HG03558 (cell line): ENCODE results near the gene CATSPERB.
"Not testable (repeated sequence)": the region's sequence is repeated elsewhere in the genome, so short reads cannot be mapped to it uniquely, and the experiment has no call there.

Experiments used
- ATAC-seq: cut with Tn5 transposase; IDR thresholded peaks from one replicate; pipeline ENCODE4 v1.9.1; 2021; ENCODE audit warnings: moderate number of reproducible peaks; ENCODE audit not compliant: unreplicated experiment; ENCODE audit errors: extremely low read depth

Gene CATSPERB

DNA sequence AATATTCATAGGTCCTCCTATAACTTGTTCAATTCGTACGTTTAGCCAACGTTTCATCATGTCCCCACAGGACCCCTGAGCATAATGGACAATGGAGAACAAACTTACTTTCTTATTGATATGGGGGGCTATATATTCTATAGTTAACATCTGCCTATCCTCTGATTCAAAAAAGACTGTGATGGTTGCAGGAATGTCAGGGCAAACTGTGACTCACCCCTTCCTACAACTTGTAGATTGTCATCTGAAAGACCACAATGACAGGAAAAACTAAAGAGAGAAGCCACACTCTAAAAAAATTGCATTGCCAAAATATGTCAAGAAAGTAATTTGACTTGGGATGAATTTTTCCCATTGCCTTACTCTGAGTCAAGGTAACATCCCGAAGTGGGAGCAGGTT lies 50.8 kb downstream of the CATSPERB start:
- ATAC-seq: no peak

DNA sequence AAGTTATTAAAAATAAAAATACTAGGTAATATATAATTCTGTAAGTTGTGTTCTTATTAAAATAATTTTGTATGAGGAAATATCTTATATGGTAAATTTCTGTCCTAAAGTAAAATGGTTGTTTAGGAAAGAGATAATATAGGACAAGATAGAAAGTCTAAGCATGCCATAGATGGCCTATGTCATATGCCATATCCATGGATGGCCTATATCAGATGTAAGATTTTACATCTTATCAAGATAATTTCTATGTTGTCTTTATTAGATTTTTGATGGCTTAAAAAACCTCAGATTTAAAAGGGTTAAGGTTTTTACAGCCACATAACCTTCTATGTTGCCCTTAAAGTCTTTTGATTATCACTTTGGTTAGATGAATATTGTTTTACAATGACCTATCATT lies 52.6 kb downstream of the CATSPERB start:
- no peak for ATAC-seq

DNA sequence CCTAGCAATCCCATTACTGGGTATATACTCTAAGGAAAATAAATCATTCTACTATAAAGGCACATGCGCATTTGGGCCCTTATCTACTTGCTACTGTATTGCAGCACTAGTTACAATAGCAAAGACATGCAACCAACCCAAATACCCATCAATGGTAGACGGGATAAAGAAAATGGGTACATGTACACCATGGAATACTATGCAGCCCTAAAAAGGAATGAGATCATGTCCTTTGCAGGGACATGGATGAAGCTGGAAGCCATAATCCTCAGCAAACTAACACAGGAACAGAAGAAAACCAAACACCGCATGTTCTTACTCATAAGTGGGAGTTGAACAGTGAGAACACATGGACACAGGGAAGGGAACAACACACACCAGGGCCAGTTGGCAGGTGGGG lies 54.2 kb downstream of the CATSPERB start:
- not testable (repeated sequence) for ATAC-seq

DNA sequence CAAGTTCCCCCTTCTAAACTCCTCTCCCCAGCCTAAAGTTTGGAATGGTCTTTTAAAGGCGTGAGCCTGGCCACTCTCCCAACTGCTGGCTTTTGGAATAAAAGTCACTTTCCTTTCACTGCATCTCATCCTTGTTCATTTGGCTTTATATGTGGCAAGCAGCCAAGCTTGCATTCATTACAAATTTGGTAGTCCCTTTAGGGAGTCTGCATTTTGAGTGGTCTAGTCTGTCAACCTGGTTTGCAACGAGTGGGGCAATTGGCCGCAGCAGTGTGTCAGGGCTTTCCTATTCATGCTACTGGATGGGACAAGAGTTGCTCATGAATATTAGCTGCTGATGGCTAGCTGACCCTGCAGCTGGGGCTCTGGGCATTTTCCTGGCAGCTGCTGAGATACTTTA lies 57.0 kb downstream of the CATSPERB start:
- ATAC-seq: no peak

DNA sequence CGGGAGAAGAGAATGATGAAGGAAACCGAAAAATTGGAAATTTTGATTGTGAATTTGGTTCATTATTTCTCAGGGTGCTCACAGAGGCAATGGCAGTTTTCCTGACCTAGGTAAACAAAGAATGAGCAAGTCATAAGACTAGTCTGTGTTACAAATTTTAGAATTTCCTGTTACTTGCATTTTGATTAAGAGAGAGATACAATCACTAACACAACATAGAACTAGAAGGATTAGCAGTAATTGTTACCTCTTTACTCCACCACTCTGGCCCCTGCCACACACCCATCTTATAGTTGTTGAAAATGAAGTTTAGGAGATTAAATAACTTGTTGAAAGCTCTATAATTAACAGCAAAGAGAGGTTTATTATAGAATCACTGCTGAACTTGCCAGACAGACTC lies 62.0 kb downstream of the CATSPERB start:
- no peak for ATAC-seq

DNA sequence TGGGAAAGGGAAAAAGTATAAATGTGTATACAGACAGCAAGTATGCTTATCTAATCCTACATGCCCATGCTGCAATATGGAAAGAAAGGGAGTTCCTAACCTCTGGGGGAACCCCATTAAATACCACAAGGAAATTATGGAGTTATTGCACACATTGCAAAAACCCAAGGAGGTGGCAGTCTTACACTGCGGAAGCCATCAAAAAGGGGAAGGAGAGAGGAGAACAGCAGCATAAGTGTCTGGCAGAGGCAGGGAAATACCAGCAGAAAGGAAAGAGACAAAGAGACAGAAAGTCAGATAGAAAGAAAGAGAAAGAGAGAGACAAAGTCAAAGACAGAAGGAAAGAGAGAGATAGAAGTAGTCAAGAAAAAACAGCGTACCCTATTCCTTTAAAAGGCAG lies 64.8 kb downstream of the CATSPERB start:
- ATAC-seq: not testable (repeated sequence)

DNA sequence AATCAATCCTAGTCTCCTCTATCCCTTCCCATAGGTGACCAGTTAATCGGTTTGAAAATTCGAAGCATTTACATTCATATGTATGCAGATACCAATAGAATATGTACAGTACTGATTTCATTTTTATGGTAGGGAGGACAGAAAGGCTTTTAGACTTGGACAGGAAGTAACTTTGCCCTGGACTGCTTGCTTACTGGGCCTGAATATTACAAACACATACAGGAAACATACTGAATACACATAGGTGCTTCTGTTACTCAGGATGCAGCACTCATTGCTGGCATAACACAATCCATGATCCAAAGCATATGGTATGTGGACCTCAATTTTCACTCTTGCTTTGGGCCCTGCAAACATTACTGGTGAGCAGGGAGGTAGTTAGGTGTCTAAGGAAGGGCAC lies 71.1 kb downstream of the CATSPERB start:
- ATAC-seq: no peak

DNA sequence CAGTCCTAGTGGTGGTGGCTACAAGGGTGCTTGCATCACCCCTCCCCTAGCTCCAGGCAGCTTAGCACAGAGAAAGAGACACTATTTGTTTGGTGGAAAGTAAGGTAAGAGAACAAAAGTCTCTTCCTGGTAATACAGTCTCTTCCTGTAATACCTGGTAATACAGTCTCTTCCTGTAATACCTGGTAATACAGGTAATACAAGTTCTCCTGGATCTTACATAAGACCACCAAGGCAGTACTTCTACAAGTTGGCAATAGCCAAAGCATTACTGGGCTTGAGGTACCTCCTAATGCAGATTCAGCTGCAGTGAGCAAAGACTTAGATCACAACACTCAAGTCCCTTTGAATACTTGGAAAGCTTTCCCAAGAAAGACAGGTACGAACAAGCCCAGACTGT lies 77.0 kb downstream of the CATSPERB start:
- ATAC-seq: no peak

DNA sequence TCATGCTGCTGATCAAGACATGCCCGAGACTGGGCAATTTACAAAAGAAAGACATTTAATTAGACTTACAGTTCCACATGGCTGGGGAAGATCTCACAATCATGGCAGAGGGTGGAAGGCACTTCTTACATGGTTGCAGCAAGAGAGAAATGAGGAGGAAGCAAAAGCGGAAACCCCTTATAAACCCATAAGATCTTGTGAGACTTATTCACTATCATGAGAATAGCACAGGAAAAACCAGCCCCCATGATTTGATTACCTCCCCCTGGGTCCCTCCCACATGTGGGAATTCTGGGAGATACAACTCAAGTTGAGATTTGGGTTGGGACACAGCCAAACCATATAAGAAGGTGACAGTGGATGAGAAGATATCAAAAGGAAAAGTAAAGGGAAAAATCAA lies 78.4 kb downstream of the CATSPERB start:
- ATAC-seq: no peak

DNA sequence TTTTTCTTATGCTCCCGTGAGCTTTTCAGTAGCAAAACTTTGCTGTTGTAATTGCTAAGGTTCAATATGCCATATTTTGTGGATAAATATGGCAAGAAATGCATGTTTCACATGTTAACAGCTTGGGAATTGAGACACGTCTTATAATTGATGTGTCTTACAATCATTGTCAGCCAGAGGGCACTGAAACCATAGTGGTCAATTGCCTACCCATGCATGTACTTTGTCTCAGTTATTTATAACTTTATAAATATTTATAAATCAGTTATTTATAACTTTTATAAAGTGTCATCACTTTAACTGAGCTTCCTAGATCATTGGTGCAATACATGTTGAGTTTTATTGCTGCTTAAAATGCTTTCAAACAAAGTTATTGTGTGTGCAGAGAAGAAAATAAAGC lies 82.0 kb downstream of the CATSPERB start:
- ATAC-seq: no peak

DNA sequence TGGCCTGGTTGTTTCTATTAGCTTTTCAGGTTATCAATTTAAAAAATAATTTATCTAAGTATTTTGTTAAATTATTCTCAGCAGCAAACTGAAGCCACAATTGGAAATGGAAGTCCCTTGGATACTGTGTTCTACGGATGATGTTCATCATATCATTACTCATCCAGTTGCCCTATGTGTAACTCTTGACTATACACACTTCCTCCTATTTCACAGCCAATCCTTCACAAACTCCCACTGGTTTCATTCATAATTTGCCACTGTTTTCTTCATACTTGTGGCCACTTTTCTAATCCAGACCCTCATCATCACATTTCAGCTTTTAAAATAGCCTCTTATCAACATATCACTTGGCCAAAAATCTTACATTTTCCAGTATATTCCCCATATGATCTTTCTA lies 84.0 kb downstream of the CATSPERB start:
- ATAC-seq: no peak

DNA sequence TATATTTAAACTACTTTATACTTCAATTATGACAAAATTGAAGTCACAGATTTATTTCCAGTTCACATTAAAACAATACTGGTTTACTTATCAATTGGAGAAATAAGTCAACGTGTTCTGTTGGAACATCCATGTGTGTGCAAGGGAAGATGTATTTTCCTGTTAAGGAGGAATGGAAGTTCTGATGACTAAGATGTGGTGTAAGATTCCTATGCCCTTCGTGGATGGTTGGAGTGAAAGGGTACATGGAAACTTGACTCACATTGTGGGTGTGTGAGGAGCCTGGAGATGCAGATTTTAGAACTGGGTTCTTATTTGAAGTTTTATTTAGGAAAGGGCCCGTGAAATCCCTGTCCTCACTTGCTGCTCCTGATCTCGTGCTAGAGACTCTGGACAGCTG lies 95.3 kb downstream of the CATSPERB start:
- ATAC-seq: no peak

DNA sequence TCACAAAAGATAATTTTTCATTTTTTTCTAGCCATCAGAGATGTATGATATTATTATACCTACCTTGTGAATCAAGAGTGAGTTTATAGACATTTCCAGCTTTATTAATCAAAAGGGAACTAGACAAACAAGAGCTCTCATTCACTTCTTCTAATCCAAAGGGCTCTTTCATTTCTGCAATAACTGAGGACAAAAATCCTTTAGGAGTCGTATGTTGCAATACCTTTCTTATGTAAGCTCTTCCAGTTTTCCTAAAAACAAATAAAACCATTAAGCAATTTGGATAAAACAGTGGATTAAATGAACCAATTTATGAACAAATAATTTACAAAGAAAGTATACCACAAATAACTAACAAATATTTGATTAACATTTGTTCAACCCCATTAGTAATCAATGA lies 107.1 kb downstream of the CATSPERB start:
- no peak for ATAC-seq

DNA sequence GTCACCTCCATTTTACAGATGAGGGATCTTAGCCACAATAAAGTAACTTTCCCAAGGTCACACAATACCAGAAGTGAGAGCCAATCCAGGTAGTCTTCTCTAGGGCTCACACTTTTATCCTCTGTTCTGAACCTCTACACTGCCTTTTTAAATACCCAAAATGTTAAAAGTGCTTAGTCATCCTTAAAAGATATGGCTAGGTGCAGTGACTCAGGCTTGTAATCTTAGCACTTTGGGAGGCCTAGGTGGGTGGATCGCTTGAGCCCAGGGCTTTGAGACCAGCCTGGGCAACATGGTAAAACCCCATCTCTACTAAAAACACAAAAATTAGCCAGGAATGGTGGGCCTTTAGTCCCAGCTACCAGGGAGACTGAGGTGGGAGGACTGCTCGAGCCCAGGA lies 117.7 kb downstream of the CATSPERB start:
- no peak for ATAC-seq

DNA sequence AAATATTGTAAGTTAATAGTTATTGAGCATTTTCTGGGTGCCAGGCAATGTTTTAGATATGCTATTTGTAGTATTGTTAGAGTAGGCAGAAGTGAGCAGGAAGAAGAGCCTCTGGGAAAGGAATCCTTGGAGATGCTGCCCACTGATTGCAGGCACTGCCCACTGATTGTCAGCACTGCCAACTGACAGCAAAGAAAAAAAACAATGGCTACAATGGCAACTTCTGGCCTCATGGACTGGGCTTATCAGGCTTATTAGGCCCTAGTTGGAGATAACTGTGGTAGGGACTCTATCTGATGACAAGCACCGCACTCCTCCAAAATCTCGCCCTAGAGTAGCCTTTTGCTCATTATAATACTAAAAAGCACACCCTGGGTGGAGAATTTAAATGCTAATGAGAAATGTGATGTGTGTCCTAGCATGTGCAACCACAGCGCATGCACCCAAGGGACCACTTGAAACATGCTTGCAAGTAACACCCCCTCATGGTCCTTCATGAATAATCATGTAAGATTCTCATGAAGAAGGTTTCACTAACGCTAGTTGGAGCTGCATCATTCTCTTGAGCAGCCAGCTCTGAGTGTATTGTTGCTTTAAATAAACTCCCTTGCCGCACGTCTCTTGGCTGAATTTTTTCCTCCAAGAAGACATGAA lies 118.3 kb downstream of the CATSPERB start:
- no peak for ATAC-seq

DNA sequence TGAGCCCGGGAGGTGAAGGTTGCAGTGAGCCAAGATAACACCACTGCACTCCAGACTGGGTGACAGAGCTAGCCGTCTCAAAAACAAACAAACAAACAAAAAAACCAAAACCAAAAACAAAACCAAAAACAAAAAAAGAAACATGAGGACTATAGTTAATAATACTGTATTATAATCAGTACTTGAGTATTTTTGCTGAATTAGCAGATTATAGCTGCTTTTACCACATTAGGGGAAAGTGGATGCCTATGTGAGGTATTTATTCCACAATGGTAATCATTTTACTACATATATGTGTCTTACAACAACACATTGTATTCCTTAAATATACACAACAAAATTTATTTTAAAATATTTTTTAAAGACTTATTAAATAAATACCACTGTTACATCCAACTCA lies 120.4 kb downstream of the CATSPERB start:
- ATAC-seq: no peak

DNA sequence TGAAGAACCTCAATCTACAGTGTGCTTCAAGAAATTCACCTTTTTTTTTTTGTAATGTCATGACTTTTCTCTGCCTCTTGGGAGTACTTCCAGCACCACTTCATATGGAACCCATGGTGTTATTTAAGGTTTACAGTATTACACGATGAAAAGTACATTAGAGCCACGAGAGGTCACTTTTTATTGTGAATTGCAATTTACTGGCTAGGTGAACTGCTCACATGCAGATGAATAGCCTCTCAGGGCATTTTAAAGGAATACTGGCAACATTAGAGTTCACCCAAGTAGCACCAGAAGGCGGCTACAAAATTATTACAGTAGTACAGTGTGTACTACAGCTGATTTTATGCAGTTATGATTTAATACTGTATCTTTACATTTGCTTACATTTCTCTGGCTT lies 122.7 kb downstream of the CATSPERB start:
- no peak for ATAC-seq

DNA sequence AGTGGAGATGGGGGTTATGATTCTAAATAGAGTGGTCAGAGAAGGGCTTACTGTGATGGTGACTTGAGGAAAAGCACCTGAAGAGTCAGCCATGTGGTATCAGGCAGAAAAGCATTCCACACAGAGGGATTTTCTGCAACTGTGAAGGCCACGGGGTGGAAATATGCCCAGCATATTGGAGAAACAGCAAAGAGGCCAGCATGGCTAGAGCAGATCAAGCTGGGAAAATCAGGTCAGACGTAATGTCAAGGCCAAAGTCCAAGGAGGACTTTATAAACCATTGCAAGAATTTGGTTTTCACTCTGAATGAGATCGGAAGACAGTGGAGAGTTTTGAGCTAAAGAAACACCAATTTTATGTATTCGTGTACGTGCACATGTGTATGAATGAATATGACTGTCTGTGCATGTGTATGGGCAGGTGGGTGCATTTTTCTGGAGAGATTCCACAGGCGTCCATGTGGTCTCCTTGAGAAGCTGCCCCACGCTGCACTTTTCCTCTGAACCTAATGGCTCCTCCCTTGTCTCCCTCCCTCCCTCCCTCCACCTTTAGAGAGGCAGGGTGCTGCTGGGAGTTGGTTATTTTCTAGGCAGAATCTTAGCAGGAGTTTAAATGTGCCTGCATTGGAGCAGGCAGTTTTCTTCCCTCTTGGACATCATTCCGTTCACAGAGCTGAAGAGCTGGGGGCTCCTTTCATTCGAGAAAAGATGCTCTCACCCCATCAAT lies 124.4 kb downstream of the CATSPERB start:
- no peak for ATAC-seq

DNA sequence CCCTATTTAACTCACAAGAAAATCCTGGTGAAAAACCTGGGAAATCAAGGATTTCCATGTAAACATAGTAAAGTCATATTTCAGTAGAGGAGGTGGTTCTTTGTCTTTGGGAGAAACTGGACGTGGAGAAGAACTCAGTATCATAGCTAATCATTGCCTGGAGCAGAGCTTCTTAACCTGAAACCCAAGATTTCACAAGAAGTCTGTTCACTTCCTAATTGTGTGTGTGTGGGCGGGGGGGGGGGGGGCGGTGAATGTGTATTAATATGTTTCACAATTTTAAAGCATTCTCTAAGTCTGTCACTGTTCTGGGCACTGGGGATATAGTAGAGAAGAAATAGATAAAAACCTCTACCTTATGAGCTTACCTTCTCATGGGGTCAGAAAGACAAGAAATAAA lies 125.0 kb downstream of the CATSPERB start:
- no peak for ATAC-seq

DNA sequence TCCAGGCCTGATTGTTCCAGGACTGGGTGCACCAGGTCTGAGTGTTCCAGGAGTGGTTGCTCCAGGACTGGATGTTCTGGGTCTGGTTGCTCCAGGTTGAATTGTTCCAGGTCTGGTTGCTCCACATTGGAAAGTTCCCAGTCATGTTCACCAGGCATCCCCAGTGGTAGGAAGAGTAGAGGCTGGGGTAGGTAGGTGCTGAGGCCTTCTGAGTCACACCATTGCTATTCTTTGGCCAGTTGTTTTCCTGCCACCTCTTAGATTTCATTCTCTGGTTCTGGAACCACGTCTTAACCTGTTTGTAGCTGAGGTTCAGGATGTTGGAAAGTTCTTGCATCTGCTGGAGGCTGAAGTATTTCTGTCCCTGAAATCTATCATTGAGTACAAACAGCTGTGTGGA lies 127.3 kb downstream of the CATSPERB start:
- not testable (repeated sequence) for ATAC-seq

DNA sequence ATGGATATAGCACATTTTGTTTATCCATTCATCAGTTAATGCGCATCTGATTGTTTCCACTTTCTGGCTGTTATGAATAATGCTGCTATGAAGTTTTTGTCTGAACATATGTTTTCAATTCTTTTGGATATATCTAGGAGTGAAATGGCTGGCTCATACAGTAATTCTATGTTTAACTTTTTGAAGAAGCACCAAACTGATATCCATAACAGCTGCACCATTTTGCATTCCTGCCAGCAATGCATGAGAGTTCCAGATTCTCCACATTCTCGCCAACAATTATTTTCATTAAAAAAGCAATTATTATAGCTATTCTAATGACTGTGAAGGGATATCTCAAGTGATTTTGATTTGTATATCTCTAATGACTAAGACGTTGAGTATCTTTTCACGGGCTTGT lies 131.9 kb downstream of the CATSPERB start:
- ATAC-seq: no peak

DNA sequence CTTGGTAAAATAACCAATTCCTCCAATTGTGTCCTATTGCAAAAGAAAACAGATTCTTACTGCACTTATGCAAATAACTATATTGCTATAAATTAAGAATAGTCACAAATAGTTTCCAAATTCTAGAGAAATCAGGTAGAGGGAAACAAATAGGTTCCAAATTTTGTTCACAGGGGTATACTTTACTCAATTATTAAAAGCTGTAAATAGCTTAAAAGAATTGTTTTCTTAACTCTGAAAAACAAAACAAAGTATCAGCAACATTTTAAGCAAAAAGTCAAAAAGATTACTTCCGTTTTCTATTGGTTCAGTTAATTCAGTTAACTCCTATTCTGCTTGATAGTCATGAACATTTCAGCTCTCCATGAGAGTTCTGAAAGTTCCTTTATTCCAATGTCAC lies 136.2 kb downstream of the CATSPERB start:
- no peak for ATAC-seq
